GM12878 (cell line): Measurements from ENCODE around the gene FRMPD2. TPM values are rescaled to one million over a fixed set of nuclear protein-coding genes. Genes with fewer than 3 reads are reported as not detected.

Experiments used
- BACH1 ChIP-seq: fragments of 450-650 bp; IDR thresholded peaks from 2 replicates; pipeline ENCODE4 v1.6.1; 2017; ENCODE audit warnings: mild to moderate bottlenecking, borderline replicate concordance
- BMI1 ChIP-seq: fragments of 450-650 bp; IDR thresholded peaks from 2 replicates; pipeline ENCODE4 v1.6.1; 2016; ENCODE audit warnings: mild to moderate bottlenecking, moderate library complexity, borderline replicate concordance
- CBX3 ChIP-seq: fragments of 200-600 bp; sonication (generic); IDR thresholded peaks from 2 replicates; pipeline ENCODE4 v1.6.1; 2016; ENCODE audit warnings: low read depth, borderline replicate concordance
- CBX5 ChIP-seq: sonication (generic); IDR thresholded peaks from 2 replicates; pipeline ENCODE4 v1.6.1; 2016; ENCODE audit warnings: low read depth, moderate library complexity, mild to moderate bottlenecking, inconsistent platforms
- FOS ChIP-seq: IDR thresholded peaks from 3 replicates; pipeline ENCODE4 v1.6.1; 2011; ENCODE audit warnings: borderline replicate concordance; ENCODE audit not compliant: insufficient read length; ENCODE audit errors: extremely low read depth
- HDAC6 ChIP-seq: fragments of 200-600 bp; sonication (generic); IDR thresholded peaks from one replicate; pipeline ENCODE4 v1.8.0; 2017; ENCODE audit warnings: antibody characterized with exemption; ENCODE audit not compliant: unreplicated experiment
- LARP7 ChIP-seq: fragments of 450-650 bp; IDR thresholded peaks from 2 replicates; pipeline ENCODE4 v1.6.1; 2017; ENCODE audit warnings: mild to moderate bottlenecking
- RB1 ChIP-seq: fragments of 450-650 bp; formaldehyde crosslinking; IDR thresholded peaks from 2 replicates; pipeline ENCODE4 v1.6.1; 2017; ENCODE audit warnings: mild to moderate bottlenecking, borderline replicate concordance
- RBBP5 ChIP-seq: fragments of 200-600 bp; sonication (generic); conservative IDR thresholded peaks from 2 replicates; pipeline ENCODE4 v1.6.1; 2016
- RELA ChIP-seq: fragments of 450-650 bp; IDR thresholded peaks from 2 replicates; pipeline ENCODE4 v1.8.0; 2014; ENCODE audit warnings: borderline replicate concordance; ENCODE audit not compliant: partially characterized antibody
- SMARCA5 ChIP-seq: fragments of 450-650 bp; IDR thresholded peaks from 2 replicates; pipeline ENCODE4 v1.6.1; 2017; ENCODE audit warnings: mild to moderate bottlenecking
- SUZ12 ChIP-seq: fragments of 200-600 bp; sonication (generic); IDR thresholded peaks from one replicate; pipeline ENCODE4 v1.6.1; 2018; ENCODE audit warnings: antibody characterized with exemption, mild to moderate bottlenecking; ENCODE audit not compliant: unreplicated experiment
- TCF3 ChIP-seq: IDR thresholded peaks from 2 replicates; pipeline ENCODE4 v1.6.1; 2012; ENCODE audit warnings: low read depth, mild to moderate bottlenecking, low read length, borderline replicate concordance; ENCODE audit not compliant: insufficient read depth
- TCF7 ChIP-seq: IDR thresholded peaks from 2 replicates; pipeline ENCODE4 v1.6.1; 2014; ENCODE audit warnings: antibody characterized with exemption, borderline replicate concordance
- YBX1 ChIP-seq: fragments of 450-650 bp; IDR thresholded peaks from 2 replicates; pipeline ENCODE4 v1.6.1; 2016; ENCODE audit warnings: antibody characterized with exemption
- YY1 ChIP-seq: IDR thresholded peaks from 2 replicates; pipeline ENCODE4 v1.6.1; 2011; ENCODE audit warnings: low read depth, mild to moderate bottlenecking, low read length
- ZNF24 ChIP-seq: fragments of 450-650 bp; IDR thresholded peaks from 2 replicates; pipeline ENCODE4 v1.6.1; 2017; ENCODE audit warnings: antibody characterized with exemption, mild to moderate bottlenecking
- polyA plus RNA-seq, 11 experiments: library from polyadenylated mRNA; depleted of rRNA in 4 of 11; unstranded in 6 of 11; stranded (reverse) in 5 of 11; fragments of >200 nt; fragmentation: Nextera tagmentation in 4 of 11; fragmentation: Illumina TruSeq in 1 of 11; extraction: Ambion mirVana in 4 of 11; extraction: Trizol in 1 of 11; gene quantifications; 1 replicate in 1 of 11; 2 replicates in 10 of 11; pipeline versions ENCODE4 v1.2.1 to v1.2.3, GENCODE V29; 2011 to 2016; ENCODE audit warnings: inconsistent platforms in 2 of 11, missing spikeins in 2 of 11, low read depth in 1 of 11
- total RNA-seq, 4 experiments: library from RNA; depleted of rRNA in 3 of 4; stranded (reverse); fragments of >200 nt in 3 of 4; fragmentation: Illumina TruSeq in 1 of 4; extraction: Trizol in 1 of 4; gene quantifications; 2 replicates each; pipeline versions ENCODE4 v1.2.1 to v1.2.3, GENCODE V29; 2013 to 2021
- TF ChIP-seq, protein P1 (sequence below): fragments of 450-650 bp; IDR thresholded peaks from 2 replicates; pipeline ENCODE4 v1.6.1; 2016; ENCODE audit warnings: mild to moderate bottlenecking, moderate library complexity, borderline replicate concordance
- TF ChIP-seq, protein P2 (sequence below): IDR thresholded peaks from 2 replicates; pipeline ENCODE4 v1.6.1; 2012; ENCODE audit warnings: low read length, inconsistent platforms
- TF ChIP-seq, protein P3 (sequence below): IDR thresholded peaks from 2 replicates; pipeline ENCODE4 v1.6.1; 2012; ENCODE audit warnings: improper control_type of control experiment, low read depth, low read length; ENCODE audit not compliant: insufficient replicate concordance

FRMPD2 gene
- total and polyA plus RNA-seq, 10 of the 15 experiments (the other 5 are each of a cell fraction or from before 2014, with no cell fraction given), result 0.38 to 5.7 (median 1.4) TPM

- TF ChIP-seq BACH1 (no peak; the same call in none of the 2 replicates), CBX5 (peak; percentile 66; the same call in 1 of the 2 replicates), YY1 (peak; percentile 83), ZNF24 (0 out of 2 replicates have a peak, but pooled peaks have one; percentile 30), SUZ12 (no peak), SMARCA5 (no peak; the same call in none of the 2 replicates), RELA (no peak), CBX3 (no peak), TCF3 (peak; percentile 69; the same call in 1 of the 2 replicates), RB1 (no peak), FOS (no peak), BMI1 (0 out of 2 replicates have a peak, but pooled peaks have one; percentile 57), LARP7 (no peak), RBBP5 (no peak), YBX1 (no peak), HDAC6 (no peak), TCF7 (peak; percentile 23; the same call in 1 of the 2 replicates)
- TF ChIP-seq, protein P1, sequence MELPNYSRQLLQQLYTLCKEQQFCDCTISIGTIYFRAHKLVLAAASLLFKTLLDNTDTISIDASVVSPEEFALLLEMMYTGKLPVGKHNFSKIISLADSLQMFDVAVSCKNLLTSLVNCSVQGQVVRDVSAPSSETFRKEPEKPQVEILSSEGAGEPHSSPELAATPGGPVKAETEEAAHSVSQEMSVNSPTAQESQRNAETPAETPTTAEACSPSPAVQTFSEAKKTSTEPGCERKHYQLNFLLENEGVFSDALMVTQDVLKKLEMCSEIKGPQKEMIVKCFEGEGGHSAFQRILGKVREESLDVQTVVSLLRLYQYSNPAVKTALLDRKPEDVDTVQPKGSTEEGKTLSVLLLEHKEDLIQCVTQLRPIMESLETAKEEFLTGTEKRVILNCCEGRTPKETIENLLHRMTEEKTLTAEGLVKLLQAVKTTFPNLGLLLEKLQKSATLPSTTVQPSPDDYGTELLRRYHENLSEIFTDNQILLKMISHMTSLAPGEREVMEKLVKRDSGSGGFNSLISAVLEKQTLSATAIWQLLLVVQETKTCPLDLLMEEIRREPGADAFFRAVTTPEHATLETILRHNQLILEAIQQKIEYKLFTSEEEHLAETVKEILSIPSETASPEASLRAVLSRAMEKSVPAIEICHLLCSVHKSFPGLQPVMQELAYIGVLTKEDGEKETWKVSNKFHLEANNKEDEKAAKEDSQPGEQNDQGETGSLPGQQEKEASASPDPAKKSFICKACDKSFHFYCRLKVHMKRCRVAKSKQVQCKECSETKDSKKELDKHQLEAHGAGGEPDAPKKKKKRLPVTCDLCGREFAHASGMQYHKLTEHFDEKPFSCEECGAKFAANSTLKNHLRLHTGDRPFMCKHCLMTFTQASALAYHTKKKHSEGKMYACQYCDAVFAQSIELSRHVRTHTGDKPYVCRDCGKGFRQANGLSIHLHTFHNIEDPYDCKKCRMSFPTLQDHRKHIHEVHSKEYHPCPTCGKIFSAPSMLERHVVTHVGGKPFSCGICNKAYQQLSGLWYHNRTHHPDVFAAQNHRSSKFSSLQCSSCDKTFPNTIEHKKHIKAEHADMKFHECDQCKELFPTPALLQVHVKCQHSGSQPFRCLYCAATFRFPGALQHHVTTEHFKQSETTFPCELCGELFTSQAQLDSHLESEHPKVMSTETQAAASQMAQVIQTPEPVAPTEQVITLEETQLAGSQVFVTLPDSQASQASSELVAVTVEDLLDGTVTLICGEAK, result no peak
- TF ChIP-seq, protein P2, sequence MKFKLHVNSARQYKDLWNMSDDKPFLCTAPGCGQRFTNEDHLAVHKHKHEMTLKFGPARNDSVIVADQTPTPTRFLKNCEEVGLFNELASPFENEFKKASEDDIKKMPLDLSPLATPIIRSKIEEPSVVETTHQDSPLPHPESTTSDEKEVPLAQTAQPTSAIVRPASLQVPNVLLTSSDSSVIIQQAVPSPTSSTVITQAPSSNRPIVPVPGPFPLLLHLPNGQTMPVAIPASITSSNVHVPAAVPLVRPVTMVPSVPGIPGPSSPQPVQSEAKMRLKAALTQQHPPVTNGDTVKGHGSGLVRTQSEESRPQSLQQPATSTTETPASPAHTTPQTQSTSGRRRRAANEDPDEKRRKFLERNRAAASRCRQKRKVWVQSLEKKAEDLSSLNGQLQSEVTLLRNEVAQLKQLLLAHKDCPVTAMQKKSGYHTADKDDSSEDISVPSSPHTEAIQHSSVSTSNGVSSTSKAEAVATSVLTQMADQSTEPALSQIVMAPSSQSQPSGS, result peak; percentile 89
- TF ChIP-seq, protein P3, sequence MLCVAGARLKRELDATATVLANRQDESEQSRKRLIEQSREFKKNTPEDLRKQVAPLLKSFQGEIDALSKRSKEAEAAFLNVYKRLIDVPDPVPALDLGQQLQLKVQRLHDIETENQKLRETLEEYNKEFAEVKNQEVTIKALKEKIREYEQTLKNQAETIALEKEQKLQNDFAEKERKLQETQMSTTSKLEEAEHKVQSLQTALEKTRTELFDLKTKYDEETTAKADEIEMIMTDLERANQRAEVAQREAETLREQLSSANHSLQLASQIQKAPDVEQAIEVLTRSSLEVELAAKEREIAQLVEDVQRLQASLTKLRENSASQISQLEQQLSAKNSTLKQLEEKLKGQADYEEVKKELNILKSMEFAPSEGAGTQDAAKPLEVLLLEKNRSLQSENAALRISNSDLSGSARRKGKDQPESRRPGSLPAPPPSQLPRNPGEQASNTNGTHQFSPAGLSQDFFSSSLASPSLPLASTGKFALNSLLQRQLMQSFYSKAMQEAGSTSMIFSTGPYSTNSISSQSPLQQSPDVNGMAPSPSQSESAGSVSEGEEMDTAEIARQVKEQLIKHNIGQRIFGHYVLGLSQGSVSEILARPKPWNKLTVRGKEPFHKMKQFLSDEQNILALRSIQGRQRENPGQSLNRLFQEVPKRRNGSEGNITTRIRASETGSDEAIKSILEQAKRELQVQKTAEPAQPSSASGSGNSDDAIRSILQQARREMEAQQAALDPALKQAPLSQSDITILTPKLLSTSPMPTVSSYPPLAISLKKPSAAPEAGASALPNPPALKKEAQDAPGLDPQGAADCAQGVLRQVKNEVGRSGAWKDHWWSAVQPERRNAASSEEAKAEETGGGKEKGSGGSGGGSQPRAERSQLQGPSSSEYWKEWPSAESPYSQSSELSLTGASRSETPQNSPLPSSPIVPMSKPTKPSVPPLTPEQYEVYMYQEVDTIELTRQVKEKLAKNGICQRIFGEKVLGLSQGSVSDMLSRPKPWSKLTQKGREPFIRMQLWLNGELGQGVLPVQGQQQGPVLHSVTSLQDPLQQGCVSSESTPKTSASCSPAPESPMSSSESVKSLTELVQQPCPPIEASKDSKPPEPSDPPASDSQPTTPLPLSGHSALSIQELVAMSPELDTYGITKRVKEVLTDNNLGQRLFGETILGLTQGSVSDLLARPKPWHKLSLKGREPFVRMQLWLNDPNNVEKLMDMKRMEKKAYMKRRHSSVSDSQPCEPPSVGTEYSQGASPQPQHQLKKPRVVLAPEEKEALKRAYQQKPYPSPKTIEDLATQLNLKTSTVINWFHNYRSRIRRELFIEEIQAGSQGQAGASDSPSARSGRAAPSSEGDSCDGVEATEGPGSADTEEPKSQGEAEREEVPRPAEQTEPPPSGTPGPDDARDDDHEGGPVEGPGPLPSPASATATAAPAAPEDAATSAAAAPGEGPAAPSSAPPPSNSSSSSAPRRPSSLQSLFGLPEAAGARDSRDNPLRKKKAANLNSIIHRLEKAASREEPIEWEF, result peak; percentile 61
Measured at GRCh38 chr10:48279081-48279751, 4.7 kb upstream of the FRMPD2 start (continued).
